NCI-H524 (cell line): ENCODE results near the gene MAB21L4.

Experiments
- DNase-seq, 2 experiments: peaks; one replicate each; lab custom pipeline; 2025; lab: John Stamatoyannopoulos, UW

The MAB21L4 gene

DNA sequence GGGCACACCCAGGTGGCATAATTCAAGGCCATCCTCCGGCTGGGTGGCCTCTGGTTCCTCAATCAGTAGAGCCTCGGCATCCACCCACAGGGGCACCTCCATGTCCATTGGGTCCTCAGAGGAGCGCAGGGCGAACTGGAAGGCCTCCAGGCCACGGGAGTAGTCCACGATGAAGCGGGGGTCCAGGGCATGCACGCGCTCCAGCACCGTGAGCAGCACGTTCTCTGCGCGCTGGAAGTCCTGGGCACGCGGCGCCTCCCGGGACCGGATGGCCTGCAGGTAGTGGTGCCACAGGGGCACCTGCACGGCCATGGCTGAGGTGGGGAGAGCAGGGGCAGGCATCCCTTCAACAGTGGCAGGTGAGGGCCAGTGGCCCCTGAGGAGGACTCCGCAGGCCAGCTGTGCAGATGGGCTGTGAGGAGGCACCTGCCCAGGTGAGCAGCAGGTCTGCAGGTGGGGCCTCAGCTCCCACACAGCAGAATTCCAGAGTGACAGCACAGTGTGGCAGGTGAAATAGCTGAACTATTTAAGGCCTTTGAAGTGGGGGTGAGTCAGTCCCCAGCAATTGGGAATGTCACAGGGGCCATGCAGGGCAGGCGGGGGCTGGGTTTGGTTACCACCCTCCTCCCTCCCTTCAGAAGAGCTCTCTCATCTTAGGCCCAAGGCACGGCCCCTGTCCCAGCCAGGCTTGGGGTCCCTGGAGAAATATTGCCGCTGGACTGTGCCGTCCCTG, at the start of gene MAB21L4:
TSS of gene MAB21L4 (minus strand) at position 501 of the 733 bp plus-strand sequence. CDS start at position 342, 159 bp downstream.
- no peak for DNase-seq

DNA sequence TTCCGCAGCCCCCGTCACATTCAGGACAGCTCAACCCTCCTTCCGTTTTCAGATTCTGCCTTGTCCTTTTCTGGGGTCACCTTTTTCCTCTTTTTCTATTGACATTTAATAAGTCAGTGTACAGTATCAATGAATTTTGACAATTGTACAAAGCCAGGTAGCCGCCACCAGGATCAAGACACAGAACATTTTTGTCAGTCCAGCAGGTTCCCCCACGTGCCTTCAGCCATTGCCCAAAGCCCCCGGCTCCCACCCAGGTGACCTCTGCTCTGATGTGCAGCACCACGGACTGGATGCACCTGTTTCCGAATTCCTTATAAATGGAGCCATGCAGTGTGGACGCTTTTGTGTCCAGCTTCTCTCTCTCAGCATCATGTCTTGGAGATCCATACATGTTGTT, 40.1 kb upstream of the MAB21L4 start:
- DNase-seq: no peak

DNA sequence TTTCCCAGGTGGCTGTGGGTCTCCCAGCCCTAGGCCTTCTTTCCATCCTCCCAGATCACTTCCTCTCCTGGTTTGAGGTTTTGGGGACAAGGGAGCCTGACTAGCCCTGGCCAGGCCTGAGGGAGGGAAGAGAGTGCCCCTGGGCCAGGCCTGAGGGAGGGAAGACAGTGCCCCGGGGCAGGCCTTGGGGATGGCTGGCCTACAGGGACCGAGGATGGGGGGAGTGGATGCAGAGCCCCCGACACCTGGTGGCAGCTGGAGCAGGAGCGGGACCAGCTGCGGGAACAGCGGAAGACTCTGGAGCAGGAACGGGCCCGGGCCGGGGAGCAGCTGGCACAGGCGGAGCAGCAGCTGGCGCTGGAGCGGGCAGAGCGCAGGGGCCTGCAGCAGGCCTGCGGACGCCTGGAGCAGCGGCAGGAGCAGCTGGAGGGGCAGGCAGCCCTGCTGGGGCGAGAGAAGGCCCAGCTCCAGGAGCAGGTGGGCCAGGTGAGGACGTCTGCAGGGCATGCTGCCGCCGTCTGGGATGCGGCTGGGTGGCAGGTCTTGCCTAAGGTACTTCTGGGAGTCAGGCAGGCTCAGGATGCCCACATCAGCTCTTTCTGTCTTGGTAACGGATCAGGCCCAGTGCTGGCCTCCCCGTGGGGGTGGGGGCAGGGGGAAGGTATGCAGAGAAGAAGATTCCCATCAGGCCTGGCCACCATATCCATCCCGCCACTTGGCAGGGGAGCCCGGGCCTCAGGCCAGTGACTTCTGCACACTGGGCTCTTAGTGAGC, 39.3 kb upstream of the MAB21L4 start:
- peak in 1 of 2 experiments; percentile 64 for DNase-seq

DNA sequence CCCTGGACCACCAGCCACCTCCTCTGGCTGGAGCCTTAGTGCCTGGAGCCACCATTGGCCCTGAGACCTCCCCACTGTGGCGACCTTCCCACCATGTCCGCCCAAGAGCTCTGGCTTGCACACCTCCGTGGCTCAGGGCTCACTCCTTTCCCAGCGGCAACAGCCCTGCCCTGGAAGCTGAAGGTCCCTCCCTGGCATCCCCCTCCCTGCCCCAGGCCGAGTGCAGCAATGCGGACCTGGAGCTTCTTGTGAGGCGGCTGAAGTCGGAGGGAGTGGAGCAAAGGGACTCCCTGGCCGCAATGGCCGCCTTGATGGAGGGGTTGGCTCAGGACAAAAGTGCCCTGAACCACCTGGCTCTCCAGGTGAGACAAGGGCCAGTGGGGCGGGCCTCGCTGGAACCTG, 38.7 kb upstream of the MAB21L4 start:
- no peak for DNase-seq

- DNase-seq: no peak
These were observed 38.2 kb upstream of the MAB21L4 start for GRCh38 chr2:240933966-240934700.

DNA sequence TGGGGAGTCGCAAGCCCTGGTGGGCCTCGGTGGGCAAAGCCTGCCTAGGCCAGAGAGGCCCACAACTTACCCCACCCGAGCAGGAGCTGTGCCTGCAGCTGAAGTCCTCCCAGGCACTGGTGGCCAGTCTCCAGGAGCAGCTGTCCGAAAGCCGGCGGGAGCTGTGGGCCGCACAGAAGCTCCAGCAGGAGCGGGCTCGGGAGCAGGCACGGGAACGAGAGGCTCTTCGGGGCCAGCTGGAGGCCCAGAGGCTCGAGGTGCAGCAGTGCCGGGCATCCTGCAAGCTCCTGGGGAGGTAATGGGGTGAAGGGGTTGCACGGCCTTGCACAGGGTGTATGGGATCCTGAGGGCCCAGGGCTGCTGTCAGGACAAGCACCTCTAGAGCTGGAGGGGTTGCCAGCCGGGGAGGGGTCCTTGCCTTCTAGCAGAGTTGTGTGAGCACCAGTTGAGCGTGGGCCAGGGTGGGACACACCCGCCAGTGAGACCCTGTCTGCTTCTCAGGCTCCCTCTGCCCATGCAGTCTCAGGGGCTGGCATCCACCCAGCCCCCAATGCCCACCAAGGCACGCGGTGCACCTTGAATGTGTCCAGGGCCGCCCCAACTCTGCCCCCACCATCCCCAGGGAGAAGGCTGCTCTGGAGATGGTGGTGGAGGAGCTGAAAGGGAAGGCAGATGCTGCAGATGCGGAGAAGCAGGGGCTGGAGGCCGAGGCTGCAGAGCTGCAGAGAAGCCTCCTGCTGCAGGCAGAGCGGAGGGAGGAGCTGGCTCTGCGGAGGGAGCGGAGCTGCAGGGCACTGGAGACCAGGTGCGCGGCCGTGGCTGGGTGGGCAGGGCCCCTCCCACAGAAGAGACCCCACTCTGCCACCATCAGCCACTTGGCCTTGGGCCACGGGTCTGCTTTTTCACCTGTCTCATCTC, 37.4 kb upstream of the MAB21L4 start:
- DNase-seq: no peak

DNA sequence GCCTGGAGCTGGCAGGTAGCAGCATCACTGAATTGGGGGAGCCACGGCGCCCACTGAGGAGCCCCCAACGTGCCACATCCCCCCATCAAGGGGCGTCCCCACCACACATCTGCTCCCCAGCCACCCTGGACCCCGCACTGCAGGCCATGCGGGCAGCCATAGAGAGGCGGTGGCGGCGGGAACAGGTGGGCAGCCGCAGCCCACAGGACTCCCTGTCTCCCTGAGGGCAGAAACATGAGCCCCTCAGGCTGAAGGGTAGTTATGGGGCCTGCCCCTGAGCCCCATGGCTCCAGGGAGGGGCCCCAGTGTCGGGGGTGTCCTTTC, 36.7 kb upstream of the MAB21L4 start:
- DNase-seq: no peak

DNA sequence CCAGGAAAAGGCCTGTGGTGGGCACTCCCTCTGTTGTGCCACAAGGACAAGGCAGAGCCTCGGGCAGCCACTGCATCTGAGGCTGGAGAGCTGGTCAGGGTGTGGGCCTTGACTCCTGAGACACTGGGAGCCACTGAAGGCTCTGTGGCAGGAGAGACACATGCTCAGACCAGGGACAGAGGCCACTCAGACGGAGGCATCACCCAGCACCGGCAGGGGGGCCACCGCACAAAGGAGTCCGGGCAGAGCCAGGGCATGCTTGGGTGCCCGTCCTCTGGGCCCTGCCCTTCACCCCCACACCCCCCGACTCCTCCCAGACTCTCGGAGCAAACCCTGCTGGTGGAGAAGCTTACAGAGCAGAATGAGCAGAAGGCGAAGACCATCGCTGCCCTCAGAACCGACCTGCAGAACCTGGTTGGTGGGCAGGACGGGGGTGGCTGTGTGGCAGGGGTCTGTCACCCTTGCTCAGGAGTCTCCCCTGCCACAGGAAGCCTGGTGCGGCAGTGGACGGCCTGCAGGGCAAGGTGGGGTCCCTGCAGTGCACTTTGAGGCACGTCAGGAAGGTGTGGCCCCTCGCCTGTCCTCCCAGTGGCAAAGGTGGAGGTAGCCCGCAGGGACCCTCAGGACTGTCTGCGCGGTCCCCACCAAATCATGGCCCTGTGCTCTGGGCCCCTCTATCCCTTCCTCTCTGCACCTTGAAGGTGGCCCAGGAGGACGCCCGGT, 36.2 kb upstream of the MAB21L4 start:
- DNase-seq: no peak

GRCh38 chr2:240931319-240931949, 35.5 kb upstream of the MAB21L4 start:
- no peak for DNase-seq

DNA sequence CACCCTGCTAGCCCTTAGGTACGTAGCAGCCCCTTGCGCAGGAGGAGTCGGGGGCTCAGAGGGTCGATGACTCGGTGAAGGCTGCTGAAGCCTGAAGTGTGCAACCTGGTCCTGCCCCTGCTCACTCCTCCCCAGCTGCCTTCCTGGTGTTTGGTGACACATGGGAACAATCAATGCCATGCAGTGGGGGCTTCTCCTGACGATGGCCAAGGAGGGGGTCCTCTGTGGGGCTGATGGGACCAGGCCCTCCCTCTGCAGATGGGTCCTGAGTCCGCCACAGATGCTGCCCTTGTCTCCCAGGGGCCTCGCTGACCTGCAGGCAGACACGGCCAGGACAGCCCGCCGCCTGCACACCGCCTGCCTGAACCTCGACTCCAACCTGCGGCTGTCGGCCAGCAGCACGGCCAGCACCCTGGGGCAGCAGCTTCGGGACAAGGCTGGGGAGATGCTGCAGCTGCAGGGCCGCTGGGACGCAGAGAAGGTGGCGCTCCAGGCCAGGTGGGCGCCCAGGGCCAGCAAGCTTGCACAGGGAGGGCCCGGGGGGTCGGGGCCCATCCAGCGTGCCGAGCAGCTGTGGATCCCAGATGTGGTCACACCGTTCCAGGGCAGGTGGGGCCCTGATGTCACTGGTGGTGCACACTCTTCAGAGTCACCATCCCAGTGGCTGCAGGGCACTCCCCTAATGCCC, 34.8 kb upstream of the MAB21L4 start:
- DNase-seq: no peak

DNA sequence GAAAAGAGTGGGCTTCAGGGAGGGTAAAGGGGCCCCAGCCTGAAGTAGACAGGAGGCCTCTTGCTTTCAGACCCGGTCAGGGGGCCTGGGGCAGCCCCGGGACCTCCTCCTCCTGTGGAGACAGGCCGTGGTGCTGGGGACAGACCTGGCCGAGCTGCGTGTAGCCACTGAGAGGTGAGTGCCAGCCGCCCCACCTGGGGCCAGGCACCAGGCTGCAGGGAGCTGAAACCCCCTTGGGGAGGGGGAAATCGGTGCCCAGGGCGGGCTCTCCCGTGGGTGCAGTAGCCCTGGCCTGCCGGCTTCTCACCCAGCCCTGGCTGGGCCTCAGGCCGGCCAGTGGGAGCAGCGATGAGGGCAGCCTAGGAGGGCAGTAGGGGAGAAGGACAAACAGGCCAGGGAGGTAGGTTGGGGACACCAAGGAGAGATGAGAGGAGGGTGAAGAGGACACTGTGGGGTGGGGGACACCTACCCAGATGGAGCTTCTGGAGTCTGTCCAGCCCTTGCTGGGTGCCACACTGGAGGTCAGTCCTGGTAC, 34.2 kb upstream of the MAB21L4 start:
- DNase-seq: no peak

- no peak for DNase-seq
These were observed 33.6 kb upstream of the MAB21L4 start for GRCh38 chr2:240929364-240930095.

GRCh38 chr2:240928476-240929363, 32.8 kb upstream of the MAB21L4 start:
- no peak for DNase-seq

DNA sequence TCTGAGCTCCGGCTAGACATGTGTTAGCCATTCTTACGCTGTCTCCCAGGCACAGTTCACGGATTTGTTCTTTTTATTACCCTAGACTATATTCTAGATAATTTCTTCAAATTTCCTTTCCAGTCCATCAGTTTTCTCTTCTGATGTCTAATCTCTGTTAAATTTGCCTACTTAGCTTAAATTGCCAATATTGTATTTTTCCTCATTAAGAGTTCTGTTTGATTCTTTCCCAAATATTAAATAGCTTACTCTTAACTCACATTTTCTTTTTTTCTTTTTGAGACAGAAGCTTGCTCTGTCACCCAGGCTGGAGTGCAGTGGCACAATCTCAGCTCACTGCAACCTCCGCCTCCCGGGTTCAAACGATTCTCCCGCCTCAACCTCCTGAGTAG, 31.4 kb upstream of the MAB21L4 start:
- DNase-seq: no peak

- DNase-seq: no peak
These were observed 30.8 kb upstream of the MAB21L4 start for GRCh38 chr2:240926516-240927389.

GRCh38 chr2:240925568-240926515, 29.9 kb upstream of the MAB21L4 start:
- DNase-seq: no peak
